NB4 (cell line): ENCODE results near the gene ZNF618.

Experiments used
- POLR2A ChIP-seq: IDR thresholded peaks from 2 replicates; pipeline ENCODE4 v1.6.1; 2011; ENCODE audit warnings: mild to moderate bottlenecking; ENCODE audit not compliant: insufficient read length; ENCODE audit errors: extremely low read depth
- TF ChIP-seq, protein P1 (sequence below): IDR thresholded peaks from one replicate; pipeline ENCODE4 v1.5.1; 2012; ENCODE audit warnings: low read depth, low read length
- TF ChIP-seq, protein P2 (sequence below): IDR thresholded peaks from 2 replicates; pipeline ENCODE4 v1.6.1; 2011; ENCODE audit warnings: low read depth, low read length

DNA sequence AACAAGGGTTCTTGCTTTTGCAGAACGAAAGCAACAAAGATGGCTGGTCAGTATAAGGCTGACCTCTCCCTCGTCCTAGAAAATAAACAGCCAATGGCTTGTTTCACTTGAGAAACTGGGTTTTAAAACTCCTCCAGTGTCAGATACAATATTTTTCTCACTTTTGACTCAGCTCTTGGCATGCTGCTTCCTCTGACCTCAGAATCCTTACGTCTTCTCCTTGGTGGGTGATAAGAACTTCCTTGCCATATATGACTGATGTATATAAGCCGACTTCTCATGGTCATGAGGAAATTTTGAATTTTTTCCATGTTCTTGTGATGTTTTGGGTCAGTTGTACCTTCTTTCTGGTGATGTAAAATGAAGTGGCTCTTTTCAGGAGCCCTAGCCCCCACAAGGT is 3.8 kb downstream of the ZNF618 start:
- no peak for TF ChIP-seq POLR2A
- TF ChIP-seq, protein P1, sequence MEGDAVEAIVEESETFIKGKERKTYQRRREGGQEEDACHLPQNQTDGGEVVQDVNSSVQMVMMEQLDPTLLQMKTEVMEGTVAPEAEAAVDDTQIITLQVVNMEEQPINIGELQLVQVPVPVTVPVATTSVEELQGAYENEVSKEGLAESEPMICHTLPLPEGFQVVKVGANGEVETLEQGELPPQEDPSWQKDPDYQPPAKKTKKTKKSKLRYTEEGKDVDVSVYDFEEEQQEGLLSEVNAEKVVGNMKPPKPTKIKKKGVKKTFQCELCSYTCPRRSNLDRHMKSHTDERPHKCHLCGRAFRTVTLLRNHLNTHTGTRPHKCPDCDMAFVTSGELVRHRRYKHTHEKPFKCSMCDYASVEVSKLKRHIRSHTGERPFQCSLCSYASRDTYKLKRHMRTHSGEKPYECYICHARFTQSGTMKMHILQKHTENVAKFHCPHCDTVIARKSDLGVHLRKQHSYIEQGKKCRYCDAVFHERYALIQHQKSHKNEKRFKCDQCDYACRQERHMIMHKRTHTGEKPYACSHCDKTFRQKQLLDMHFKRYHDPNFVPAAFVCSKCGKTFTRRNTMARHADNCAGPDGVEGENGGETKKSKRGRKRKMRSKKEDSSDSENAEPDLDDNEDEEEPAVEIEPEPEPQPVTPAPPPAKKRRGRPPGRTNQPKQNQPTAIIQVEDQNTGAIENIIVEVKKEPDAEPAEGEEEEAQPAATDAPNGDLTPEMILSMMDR, result no peak
- TF ChIP-seq, protein P2, sequence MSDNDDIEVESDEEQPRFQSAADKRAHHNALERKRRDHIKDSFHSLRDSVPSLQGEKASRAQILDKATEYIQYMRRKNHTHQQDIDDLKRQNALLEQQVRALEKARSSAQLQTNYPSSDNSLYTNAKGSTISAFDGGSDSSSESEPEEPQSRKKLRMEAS, result no peak
